T1000 (cell line): Measurements from ENCODE around the gene RCSD1.

Experiments
- DNase-seq: peaks from one replicate; lab custom pipeline; 2025; ENCODE audit warnings: mixed read lengths; lab: John Stamatoyannopoulos, UW

RCSD1 gene

GRCh38 chr1:167746988-167747655, 117.1 kb downstream of the RCSD1 start:
- no peak for DNase-seq

- DNase-seq: no peak
These were observed 118.0 kb downstream of the RCSD1 start for GRCh38 chr1:167747988-167748387.

GRCh38 chr1:167748906-167749305, 118.9 kb downstream of the RCSD1 start:
- no peak for DNase-seq

GRCh38 chr1:167749741-167750140, 119.7 kb downstream of the RCSD1 start:
- no peak for DNase-seq

- no peak for DNase-seq
These were observed 120.6 kb downstream of the RCSD1 start for GRCh38 chr1:167750641-167751040.

GRCh38 chr1:167751676-167752075, 121.6 kb downstream of the RCSD1 start:
- DNase-seq: no peak

- DNase-seq: no peak
These were observed 122.4 kb downstream of the RCSD1 start for GRCh38 chr1:167752219-167752985.

- DNase-seq: no peak
These were observed 125.6 kb downstream of the RCSD1 start for GRCh38 chr1:167755654-167756053.
